Measurements from ENCODE around the gene FABP7.
A peak's percentile ranks its signal among the peaks of the same experiment; 100 is the strongest.

Gene FABP7

DNA sequence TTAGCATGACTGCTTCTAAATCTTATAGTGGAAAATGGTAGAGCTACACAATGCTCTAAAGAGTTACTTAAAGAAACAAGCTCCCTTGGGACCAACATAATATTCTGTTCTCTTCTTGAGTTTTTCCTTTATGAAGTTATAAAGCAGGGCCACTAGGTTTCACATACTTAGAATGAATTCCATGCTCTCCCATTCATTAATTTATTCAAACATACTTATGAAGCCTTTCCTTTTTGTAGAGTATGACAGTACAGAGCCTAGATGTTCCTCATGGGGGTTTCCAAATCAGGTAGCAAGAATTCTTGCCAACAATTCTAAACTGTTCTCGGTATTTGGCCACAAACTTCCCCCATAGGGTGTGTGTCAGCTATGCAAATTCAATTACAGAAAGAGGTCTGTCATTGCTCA is 20.6 kb upstream of the FABP7 start:
- no peak for DNase-seq (ENCODE audit: low read depth)

DNA sequence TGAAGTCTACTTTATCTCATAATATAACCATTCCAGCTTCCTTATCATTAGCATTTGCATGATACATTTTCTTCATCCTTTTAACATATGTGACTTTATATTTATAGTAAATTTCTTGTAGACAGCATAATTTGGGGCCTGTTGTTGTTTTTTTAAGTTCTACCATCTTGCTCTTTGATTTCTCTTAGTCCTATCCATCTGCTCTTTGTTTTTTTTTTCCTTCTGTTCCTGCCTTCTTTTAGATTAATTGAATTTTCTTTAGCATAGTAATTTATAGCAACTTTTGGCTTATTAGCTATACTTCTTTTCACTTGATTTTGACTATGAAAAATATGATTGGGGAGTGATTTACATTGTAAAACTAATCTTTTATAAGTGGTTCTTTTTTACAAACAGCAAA is 19.2 kb upstream of the FABP7 start:
- DNase-seq (ENCODE audit: low read depth) = no peak

DNA sequence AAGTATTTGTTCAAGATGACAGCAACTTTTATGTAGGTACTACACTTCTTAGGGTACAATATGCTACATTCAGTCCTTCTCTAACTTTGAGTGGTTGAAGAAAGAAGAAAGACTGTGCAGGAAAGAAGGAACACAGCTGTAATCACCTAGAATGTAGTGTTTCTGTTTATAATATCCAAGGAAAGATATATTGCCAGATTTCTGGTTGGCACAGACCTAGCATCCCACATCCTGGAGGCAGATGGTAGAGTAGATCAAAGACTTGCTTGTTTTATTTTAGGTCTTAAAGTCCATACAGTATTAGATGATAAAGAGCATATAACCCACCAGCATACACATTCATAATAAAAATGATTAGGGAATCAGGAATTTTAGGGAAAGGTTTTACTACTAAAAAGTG is 13.3 kb upstream of the FABP7 start:
- no peak for DNase-seq (ENCODE audit: low read depth)

DNA sequence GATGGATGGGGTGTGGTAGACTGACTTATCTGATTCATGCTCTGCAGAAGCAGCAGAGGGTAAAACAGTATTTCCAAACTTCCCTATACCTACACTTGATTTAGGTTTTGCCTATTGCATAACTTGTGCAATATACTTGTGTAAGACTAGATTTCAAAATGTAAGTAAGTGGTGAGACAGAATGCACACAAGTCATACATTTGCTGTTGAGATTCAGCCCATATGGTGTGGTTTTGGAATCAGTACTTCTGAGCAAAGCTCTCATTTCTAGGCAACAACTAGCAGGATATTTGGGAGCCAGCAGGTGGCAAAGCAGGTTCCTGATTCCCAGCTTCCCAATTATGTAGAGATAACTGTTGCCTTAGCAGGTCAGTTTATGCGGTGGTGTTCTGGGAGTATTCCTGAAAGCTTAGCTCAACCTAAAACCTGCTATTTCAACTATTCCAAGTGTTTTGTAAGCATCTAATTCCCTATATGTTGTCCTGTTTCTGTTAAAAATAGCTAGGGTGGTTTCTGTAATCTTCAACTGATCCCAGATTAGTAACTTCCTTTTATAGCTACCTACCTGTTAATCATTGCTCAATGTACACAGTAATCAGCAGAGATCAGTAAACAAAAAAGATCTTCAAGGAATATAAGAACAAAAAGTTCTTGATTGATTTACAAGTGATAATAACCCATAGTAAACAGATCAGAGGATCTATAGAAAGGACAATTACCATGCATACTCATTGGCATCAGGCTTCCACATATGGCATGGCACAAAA is 8.5 kb upstream of the FABP7 start:
- DNase-seq (ENCODE audit: low read depth) = no peak

DNA sequence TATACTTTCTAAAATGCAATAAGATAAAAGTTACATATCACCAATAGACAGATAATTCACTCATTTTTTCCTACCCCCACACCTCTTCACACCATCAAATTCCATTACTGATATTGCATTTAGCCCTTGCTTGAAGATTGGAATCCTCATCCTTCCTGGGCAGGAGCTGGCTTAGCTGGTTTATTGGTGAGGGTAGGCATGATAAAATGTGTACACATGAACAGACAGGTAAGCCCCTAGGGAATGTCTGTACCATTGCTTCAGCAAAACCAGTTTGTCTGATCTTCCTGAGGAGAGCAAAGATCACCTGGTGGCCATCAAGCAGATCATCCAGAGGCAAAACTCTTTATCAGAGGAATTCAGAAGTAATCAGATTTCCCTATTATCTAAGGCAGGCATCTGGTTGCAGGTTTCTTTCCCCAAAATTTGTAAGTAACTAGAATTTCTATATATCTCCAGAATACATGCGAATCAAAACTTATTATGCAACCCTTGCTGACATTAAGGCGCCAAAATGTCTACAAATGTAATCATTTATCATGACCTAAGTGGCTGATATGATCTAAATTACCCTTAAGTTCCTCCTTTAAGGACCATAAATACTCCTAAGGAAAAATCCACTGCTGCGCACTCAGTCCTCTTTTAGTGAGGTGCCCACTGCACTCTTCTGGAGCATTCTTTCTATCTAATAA is 6.6 kb upstream of the FABP7 start:
- no peak for DNase-seq (ENCODE audit: low read depth)

DNA sequence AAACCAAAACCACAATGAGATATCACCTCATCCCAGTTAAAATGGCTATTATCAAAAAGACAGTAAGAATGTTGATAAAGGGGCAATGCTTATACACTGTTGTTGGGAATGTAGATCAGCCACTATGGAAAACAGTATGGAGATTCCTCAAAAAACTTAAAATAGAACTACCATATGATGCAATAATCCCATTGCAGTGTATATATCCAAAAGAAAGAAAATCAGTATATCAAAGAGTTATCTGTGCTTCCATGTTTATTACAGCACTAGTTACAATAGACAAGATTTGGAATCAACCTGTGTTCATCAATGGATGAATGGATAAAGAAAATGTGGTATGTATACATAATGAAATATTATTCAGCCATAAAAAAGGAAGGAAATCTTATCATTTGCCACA is 3.5 kb upstream of the FABP7 start:
- DNase-seq (ENCODE audit: low read depth) = no peak

DNA sequence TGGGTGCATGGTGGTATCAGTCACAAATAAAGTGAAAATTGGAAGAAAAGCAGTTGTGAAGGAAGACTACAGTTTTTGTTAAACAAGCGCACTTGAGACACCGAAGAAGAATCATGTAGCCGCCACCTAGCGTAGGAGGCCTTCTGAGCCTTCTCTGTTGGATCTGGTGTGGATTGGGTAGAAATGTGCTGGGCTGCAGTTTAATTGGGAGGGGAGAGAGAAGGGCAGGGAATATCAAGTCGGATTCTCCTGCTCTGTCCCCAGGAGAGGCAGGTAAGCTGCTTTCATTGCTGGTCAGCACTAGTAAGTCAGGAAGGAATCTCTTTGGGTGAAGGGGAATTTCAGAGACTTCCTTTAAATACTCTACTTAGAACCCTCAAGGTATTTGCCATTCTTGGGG is 1.2 kb upstream of the FABP7 start:
- no peak for DNase-seq (ENCODE audit: low read depth)

DNA sequence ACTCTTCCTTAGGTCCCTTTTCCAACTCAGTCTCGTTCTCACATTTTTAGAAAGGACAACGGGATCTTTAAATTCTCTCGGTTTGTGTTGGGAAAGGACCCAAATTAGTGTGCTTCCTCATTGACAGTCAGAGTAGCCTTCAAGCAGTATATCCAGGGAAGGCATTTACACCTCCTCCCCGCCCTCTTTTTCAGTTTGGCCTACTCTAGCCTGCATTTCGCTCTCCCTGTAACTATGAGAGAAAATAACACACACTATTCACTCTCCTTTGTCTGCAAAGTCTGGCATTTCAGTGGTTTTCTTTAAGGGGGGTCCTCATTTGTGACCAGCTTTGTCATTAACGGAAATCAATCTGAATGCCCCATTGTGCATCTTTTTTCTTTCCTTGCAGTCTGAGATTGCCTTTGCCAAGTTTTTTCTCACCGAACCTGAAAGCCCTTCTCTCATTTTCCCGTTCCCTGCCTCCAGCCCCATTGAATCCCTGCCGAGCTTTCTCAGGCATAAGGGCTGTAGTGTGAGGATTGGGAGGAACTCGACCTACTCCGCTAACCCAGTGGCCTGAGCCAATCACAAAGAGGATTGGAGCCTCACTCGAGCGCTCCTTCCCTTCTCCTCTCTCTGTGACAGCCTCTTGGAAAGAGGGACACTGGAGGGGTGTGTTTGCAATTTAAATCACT is 393 bp upstream of the FABP7 start:
- DNase-seq (ENCODE audit: low read depth) = no peak

DNA sequence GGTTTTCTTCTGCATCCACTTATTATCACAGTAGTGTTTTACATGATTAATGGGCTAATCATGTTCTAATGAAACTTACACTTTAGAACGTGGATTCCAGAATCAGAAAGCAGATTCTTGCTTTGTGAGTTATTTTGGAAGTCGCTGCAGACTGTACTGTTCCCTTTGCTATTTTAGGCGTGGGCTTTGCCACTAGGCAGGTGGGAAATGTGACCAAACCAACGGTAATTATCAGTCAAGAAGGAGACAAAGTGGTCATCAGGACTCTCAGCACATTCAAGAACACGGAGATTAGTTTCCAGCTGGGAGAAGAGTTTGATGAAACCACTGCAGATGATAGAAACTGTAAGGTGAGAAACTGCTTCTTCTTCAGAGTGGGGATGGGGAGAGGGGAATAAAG is 598 bp downstream of the FABP7 start:
- DNase-seq (ENCODE audit: low read depth) = no peak

DNA sequence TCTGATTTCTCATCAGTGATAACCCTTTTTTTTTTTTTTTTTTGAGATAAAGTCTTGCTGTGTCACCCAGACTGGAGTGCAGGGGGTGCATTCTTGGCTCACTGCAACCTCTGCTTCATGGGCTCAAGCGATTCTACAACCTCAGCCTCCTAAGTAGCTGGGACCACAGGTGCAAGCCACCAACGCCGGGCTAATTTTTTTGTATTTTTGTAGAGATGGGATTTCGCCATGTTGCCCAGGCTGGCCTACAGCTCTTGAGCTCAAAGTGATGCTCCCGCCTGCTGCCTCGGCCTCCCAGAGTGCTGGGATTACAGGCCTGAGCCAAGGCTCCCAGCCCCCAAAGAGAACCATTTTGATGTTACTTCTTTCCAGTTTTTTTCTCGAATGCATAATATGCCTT is 2.2 kb downstream of the FABP7 start:
- no peak for DNase-seq (ENCODE audit: low read depth)

DNA sequence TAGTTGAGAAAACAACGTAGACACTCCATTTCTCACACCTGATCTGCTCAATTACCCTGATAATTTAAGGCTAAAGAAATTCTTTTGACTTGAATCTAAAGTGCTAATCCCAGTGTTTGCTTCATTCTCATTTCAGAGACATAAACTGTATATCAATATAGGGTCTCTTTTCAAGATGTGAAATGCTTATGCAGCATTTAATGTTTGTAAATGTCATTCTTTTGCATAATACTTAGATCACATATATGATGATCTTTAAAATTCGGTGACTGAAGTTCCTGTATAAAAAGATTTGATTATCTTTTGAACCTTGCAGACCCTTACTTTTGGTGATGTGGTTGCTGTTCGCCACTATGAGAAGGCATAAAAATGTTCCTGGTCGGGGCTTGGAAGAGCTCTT is 3.9 kb downstream of the FABP7 start:
- no peak for DNase-seq (ENCODE audit: low read depth)

DNA sequence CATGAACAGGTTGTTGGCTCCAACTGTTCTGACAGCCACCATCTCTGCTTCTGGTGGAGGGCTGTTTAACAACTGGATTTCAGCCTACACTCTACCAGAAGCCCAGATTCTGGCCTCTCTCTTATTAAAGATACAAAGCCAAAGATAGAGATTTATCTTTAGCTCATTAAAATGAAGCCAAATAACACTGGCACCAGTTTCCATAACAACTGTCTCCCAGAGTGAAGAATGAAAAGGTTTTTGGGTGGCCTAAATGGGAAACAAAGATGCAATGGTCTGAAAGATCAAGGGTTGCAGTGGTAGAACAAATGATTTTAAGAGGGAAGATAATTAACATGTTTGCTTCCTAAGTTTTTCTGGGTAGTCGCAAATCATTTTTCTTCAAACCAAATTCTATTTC is 6.4 kb downstream of the FABP7 start:
- DNase-seq (ENCODE audit: low read depth) = no peak

DNA sequence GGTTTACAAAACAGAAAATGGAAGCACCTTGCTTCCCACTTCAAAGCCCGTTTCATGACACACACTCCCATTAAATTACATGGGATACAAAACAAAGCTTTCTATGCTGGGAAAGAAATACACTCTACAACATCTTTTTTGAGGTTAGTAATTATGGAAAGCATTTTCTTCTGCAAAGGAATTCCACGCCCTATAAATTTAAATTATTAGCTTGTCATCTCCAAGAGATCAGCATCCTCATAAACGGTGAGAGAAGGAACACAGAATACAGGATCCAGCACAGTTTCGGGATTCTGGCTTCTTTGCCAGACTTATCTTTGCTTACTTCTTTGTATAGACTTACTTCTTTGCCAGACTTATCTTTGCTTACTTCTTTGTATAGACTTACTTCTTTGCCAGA is 8.2 kb downstream of the FABP7 start:
- no peak for DNase-seq (ENCODE audit: low read depth)

DNA sequence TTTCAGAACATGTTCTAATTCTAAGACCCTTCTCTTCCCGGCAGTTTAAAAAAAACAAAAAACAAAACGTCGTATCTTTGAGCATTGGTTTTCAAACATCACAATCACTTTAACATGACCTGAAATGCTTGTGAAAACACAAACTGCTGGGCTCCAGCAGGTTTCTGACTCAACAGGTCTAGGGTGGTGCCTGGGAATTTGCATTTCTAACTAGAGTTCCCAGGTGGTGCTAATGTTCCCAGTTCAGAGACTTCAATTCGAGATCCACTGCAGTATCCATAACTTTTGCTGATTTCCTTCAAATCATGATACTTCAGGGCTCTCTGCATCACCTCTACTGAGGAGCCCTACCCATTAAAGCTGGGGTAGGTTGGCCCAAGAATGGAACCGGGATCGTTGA is 8.7 kb downstream of the FABP7 start:
- no peak for DNase-seq (ENCODE audit: low read depth)

DNA sequence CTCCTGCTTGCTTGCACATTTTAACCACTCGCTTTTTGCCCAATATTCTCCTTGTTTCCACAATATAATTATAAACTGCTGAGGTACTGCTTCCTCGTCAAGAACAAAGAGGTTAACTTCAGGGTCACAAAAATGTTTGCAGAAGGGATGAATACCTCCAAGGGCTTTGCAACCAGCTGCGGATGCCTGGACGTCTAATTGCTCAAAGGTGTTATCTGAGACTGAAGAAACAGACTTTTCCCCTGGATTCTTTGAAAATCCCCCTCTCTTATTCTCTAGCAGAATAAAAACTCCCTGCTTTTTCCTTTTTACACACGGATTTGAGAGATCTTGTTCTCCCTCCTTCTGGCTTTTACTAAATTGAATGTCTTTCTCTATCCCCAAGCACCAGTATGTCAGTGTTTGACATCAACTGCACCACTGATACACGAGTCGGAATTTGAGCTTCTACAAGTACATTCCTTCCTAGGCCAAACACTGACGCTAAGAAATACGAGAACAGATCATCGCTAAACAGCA is 9.2 kb downstream of the FABP7 start:
- no peak for DNase-seq (ENCODE audit: low read depth)

DNA sequence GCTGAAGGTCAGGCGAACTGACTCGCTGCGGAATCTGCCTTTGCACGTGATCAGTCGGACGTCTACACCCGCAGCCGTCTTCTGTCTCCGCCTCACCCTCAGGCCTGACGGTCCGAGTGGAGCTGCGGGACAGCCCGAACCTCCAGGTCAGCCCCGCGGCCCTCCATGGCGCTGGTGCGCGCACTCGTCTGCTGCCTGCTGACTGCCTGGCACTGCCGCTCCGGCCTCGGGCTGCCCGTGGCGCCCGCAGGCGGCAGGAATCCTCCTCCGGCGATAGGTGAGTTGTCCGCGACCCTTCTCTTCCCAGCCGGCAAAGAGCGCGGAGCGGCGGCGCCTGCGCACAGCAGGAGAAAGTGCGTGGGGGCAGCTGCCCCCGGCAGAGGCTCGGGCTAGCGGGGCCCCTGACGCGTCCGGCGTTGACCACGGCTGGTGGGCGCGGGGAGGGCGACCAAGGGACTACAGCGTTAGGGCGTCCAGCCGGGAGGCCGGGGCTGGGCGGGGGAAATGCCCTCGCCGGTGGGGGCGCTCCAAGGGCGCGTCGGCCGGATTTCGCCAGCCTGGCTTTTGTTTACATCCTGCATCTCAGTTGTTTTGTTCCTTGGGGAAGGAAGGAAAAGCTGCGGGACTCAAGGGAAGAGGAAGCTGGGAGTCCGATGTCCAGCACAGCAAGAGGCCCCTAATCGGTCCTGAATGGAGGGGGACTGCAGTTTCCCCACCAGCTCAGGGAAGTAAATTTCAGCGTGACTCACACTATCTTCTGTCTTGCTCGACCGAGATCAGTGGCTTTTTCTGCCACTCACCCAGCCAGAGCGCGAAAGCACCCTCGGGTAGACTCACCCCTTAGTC is 9.9 kb downstream of the FABP7 start, which contains the start of gene SMPDL3A:
SMPDL3A (plus strand) TSS at position 77 of the 846 bp plus-strand sequence; CDS start at position 166, 89 bp downstream.
- peak; percentile 40 for DNase-seq (ENCODE audit: low read depth)

DNA sequence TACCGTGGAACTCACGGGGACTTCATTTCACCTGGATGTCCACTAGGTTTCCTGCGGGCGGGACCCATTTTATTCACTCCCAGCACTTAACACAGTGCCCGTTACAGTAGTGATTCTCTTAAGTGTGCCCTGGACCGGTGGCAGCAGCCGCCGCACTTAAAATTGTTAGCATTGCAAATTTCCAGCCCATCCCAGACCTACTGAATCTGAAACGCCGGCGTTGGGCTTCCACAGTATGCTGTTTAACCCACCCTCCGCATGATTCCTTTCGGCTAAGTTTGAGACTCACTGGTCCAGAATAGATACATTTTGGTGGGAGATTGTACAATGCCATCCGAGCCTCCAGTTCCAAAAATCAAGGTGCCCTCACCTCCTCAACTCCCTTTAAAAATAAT is 10.5 kb downstream of the FABP7 start:
- DNase-seq (ENCODE audit: low read depth) = no peak

DNA sequence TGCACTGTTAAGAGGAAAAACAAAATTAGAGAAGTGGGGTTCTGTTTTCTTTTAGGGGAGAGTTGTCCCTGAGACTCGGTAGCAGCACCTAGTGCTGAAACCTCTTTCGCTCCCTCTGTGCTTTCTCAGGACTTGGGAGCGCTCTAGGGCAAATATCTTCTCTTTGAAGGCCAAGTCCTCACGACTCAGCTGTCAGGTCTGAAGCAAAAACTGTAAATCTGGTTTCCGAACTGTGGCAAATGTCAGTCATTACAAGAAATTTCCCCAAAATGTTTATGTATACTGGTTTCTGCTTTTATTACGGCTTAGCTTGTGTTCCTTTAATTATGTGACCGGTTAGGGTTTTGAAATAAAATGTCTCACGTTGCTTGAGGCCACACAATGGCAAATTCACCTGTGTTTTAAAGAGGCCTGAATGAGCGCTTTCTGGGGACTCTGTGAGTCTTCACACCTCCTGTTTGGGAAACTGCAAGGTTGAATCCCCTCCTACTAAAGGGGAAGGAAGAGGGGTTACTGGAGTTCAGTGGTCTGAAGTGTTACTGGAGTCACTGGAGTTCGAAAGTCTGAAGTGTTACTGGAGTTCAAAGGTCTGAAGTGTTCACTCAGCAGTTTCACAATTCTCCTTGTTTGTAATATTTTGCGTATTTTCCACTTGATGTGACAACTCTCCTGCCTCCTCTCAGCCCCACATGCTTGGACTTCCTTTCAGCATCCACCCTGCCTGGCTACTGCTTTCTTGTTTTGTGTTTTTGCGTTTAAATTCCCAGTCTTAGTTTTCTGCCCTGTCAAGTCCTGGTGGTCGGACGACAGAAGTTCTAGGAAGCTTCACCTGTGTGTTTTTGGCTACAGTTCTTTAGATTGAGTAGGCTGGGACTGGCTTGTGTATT is 11.2 kb downstream of the FABP7 start:
- DNase-seq (ENCODE audit: low read depth) = no peak

DNA sequence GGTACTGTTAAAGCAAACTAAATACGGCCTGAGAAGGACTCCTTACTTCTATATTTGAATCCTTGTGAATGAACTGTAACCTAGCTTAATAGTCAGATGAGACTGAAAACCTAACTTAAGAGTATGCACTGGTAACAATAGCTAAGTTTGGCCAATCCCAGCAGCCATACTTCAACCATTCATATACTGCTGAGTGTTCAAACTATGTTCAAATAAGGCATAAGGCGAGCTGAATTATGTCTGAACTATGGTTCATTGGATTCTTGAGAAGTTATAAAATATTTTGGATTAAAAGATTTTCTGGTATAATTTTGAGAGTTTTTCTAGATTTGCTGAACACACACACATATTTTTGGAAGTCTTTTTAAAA is 11.8 kb downstream of the FABP7 start:
- no peak for DNase-seq (ENCODE audit: low read depth)

DNA sequence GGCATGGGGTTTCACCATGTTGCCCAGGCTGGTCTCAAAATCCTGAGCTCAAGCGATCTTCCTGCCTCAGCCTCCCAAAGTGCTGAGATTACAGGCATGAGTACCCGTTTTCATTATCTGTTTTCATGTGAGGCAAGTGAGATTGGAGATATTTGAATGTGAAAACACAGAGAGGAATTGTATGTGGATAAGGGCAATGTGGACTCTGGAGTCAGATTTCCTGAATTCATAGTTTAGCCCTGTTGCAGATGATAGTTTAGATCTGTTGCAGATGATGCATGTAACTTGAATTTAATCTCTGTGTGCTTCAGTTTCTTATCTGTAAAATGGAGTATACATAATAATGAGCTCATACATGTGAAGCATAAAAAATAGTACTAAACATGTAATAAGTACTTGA is 13.2 kb downstream of the FABP7 start:
- no peak for DNase-seq (ENCODE audit: low read depth)

DNA sequence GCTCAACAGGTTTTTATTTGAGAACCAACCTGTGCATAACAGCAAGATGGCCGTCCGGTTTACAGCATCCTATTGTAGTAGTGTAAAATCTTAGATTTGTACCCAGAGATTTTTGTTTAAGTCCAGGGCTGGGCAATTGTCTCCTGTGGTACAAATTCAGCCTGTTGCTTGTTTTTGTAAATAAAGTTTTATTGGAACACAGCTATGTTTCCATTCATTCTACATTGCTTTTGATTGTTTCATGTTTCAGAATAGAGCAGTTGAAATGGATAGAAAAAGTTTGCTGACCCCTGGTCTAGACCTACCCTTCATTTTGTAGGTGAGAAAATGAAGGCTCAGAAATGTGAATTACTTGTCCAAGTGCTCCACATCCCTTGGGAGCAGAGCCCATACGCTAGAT is 18.0 kb downstream of the FABP7 start:
- DNase-seq (ENCODE audit: low read depth) = no peak

Measured in GM04504 (cell line).